Upper lobe of left lung (tissue), 6 donors: ENCODE results near the gene NLGN1. TPM values are rescaled to one million over a fixed set of nuclear protein-coding genes. Genes with fewer than 3 reads are reported as not detected.
A peak's percentile ranks its signal among the peaks of the same experiment; 100 is the strongest.

Experiments
- ATAC-seq, 2 donors: fragments of 200-7000 bp; cut with Tn5 transposase; one replicate each; pipeline ENCODE4 v1.9.1; 2022; ENCODE audit warnings: mild to moderate bottlenecking in 2 of 2, moderate library complexity in 2 of 2; ENCODE audit not compliant: low FRiP score in 2 of 2
- DNase-seq, 2 donors: peaks; one replicate each; pipeline ENCODE4 v3.0.0-alpha.2; 2019 to 2020
- H3K27ac ChIP-seq, 4 donors: fragments of 200-600 bp; sonication (generic); one replicate each; pipeline ENCODE4 v1.5.1; 2016 to 2019
- H3K27me3 ChIP-seq, 4 donors: fragments of 200-600 bp; sonication (generic); one replicate each; pipeline ENCODE4 v1.5.1; 2017 to 2019
- H3K36me3 ChIP-seq, 4 donors: fragments of 200-600 bp; sonication (generic); one replicate each; pipeline ENCODE4 v1.5.1; 2016 to 2019
- H3K4me1 ChIP-seq, 4 donors: fragments of 200-600 bp; sonication (generic); one replicate each; pipeline ENCODE4 v1.5.1; 2018 to 2019
- H3K4me3 ChIP-seq, 4 donors: fragments of 200-600 bp; sonication (generic); one replicate each; pipeline ENCODE4 v1.5.1; 2017 to 2019; ENCODE audit warnings: mild to moderate bottlenecking in 2 of 4, moderate library complexity in 1 of 4
- H3K9me3 ChIP-seq, 4 donors: fragments of 200-600 bp; sonication (generic); one replicate each; pipeline ENCODE4 v1.5.1; 2018 to 2019
- EP300 ChIP-seq, 4 donors: sonication (generic); formaldehyde crosslinking; IDR thresholded peaks; one replicate each; pipeline ENCODE4 v1.5.1; 2017; ENCODE audit warnings: antibody characterized with exemption in 4 of 4, control low read depth in 2 of 4
- POLR2A ChIP-seq, 4 donors: fragments of 450-650 bp; IDR thresholded peaks; one replicate each; pipeline ENCODE4 v1.5.1; 2016 to 2017; ENCODE audit warnings: antibody characterized with exemption in 4 of 4, mild to moderate bottlenecking in 2 of 4
- POLR2AphosphoS5 ChIP-seq, 2 donors: sonication (generic); formaldehyde crosslinking; IDR thresholded peaks; one replicate each; pipeline ENCODE4 v1.5.1; 2017; ENCODE audit warnings: antibody characterized with exemption in 2 of 2
- WGBS, 2 donors: methylation state at CpG; one replicate each; pipeline ENCODE4 v1.1.5; 2017 to 2018; 5-methylcytosine and 5-hydroxymethylcytosine counted together
- total RNA-seq, 6 donors: library from RNA; depleted of rRNA in 4 of 6; stranded (reverse); fragments of >200 nt in 4 of 6; gene quantifications; one replicate each; pipeline versions ENCODE4 v1.1.0 to v1.2.1, GENCODE V29; 2016 to 2021
- TF ChIP-seq, protein P1 (sequence below), 6 experiments: fragments of 450-650 bp in 4 of 6; fragments of 200-600 bp in 2 of 6; sonication (generic) in 2 of 6; IDR thresholded peaks; one replicate each; pipeline ENCODE4 v1.5.1; 2016 to 2019; ENCODE audit warnings: antibody characterized with exemption in 6 of 6
- donor health status: DM: no; HTN: no; CAD: no; lungs with moderate emphysema.
- donor health status: DM: no; HTN: yes; CAD: no; lungs with severe emphysema.

Gene NLGN1
- total RNA-seq, 6 donors from 2014 or later, result under 0.01 to 3.5 (median 1.9) TPM

DNA sequence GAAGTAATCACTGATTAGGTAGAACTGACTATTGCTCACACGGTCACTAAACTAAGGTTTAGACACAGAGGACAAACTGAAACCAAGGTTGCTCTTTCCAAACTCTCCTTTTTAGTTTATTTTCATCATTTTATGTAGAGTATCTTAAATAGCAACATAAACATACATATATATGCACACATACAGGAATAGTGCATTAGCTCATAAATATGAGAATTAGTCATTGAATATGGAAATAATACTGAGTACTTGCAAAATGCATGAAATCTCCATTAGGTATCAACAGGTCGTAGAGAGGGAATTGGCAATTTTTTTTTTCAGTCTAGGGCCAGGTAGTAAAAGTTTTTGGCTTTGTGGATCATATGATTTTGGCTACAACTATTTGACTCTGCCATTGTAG, 557.1 kb downstream of the NLGN1 start:
- H3K27me3 ChIP-seq, result no peaks in the 10 kb centered on the region
- no peak for DNase-seq
- H3K36me3 ChIP-seq, result no peaks in the 10 kb centered on the region
- no peak overlapping the region for H3K27ac ChIP-seq
- H3K4me1 ChIP-seq, result no peaks in the 10 kb centered on the region
- TF ChIP-seq, protein P1, sequence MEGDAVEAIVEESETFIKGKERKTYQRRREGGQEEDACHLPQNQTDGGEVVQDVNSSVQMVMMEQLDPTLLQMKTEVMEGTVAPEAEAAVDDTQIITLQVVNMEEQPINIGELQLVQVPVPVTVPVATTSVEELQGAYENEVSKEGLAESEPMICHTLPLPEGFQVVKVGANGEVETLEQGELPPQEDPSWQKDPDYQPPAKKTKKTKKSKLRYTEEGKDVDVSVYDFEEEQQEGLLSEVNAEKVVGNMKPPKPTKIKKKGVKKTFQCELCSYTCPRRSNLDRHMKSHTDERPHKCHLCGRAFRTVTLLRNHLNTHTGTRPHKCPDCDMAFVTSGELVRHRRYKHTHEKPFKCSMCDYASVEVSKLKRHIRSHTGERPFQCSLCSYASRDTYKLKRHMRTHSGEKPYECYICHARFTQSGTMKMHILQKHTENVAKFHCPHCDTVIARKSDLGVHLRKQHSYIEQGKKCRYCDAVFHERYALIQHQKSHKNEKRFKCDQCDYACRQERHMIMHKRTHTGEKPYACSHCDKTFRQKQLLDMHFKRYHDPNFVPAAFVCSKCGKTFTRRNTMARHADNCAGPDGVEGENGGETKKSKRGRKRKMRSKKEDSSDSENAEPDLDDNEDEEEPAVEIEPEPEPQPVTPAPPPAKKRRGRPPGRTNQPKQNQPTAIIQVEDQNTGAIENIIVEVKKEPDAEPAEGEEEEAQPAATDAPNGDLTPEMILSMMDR (IDR thresholded peaks at IDR 0.05), result no peak
- no peak for TF ChIP-seq POLR2AphosphoS5 (IDR thresholded peaks at IDR 0.05)
- TF ChIP-seq EP300 (IDR thresholded peaks at IDR 0.05), result no peak
- TF ChIP-seq POLR2A (IDR thresholded peaks at IDR 0.05), result no peak
- ATAC-seq, result no peak
- WGBS, 2 donors, result 80 to 82% methylated on average over 2 of the region's 2 CpGs
- no peak overlapping the region for H3K4me3 ChIP-seq
- no peaks in the 10 kb centered on the region for H3K9me3 ChIP-seq

- Histone ChIP-seq H3K4me1 (no peaks in the 10 kb centered on the region), H3K27me3 (no peaks in the 10 kb centered on the region), H3K9me3 (no peaks in the 10 kb centered on the region), H3K4me3 (no peak overlapping the region), H3K27ac (no peak overlapping the region), H3K36me3 (no peaks in the 10 kb centered on the region)
- no peak for TF ChIP-seq POLR2AphosphoS5 (IDR thresholded peaks at IDR 0.05)
- TF ChIP-seq, protein P1 (IDR thresholded peaks at IDR 0.05), result no peak
- TF ChIP-seq POLR2A (IDR thresholded peaks at IDR 0.05), result no peak
- TF ChIP-seq EP300 (IDR thresholded peaks at IDR 0.05), result no peak
- ATAC-seq, result no peak
- DNase-seq, result peak in 1 of 2 donors; percentile 4
- WGBS, 2 donors, result 94 to 97% methylated on average over 4 of the region's 4 CpGs
Observed at GRCh38 chr3:173957646-173958045, 560.1 kb downstream of the NLGN1 start.

GRCh38 chr3:173958805-173959204, 561.3 kb downstream of the NLGN1 start:
- Histone ChIP-seq H3K27me3 (no peaks in the 10 kb centered on the region), H3K27ac (no peak overlapping the region), H3K9me3 (no peaks in the 10 kb centered on the region), H3K4me3 (no peak overlapping the region), H3K36me3 (no peaks in the 10 kb centered on the region), H3K4me1 (no peaks in the 10 kb centered on the region)
- peak in 1 of 2 donors; percentile 61 for ATAC-seq
- 91 to 100% methylated on average over 2 to 5 of the region's 6 CpGs for WGBS, 2 donors
- TF ChIP-seq POLR2AphosphoS5 (IDR thresholded peaks at IDR 0.05), result no peak
- TF ChIP-seq EP300 (IDR thresholded peaks at IDR 0.05), result no peak
- TF ChIP-seq POLR2A (IDR thresholded peaks at IDR 0.05), result no peak
- TF ChIP-seq, protein P1 (IDR thresholded peaks at IDR 0.05), result no peak
- DNase-seq, result peak in 1 of 2 donors; percentile 46

DNA sequence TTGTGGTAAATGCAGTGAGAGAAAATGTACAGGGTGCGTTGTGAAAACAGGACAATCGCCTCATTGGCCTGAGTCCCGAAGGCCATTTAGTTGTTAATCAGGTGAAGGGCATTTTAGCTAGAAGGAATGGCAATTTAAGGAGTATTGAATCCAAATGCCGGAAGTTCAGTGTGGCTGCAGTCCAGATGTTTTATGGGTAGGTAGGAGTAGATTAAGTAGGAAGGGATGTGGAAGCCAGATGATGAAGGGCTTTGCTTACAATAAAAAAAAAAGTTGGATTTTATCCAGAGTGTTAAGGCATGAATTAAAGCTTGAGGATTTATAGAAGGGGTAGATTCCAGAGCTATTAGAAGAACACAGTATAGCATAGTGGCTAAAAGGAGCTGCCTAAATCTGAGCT, 572.7 kb downstream of the NLGN1 start:
- H3K27me3 ChIP-seq, result no peaks in the 10 kb centered on the region
- H3K27ac ChIP-seq, result no peak overlapping the region
- TF ChIP-seq, protein P1 (IDR thresholded peaks at IDR 0.05), result no peak
- TF ChIP-seq POLR2AphosphoS5 (IDR thresholded peaks at IDR 0.05) (no peak), EP300 (IDR thresholded peaks at IDR 0.05) (no peak), POLR2A (IDR thresholded peaks at IDR 0.05) (no peak)
- DNase-seq, result no peak
- no peak for ATAC-seq
- 60 to 65% methylated on average over 4 of the region's 4 CpGs for WGBS, 2 donors
- H3K36me3 ChIP-seq, result no peaks in the 10 kb centered on the region
- no peak overlapping the region for H3K4me3 ChIP-seq
- no peaks in the 10 kb centered on the region for H3K4me1 ChIP-seq
- no peaks in the 10 kb centered on the region for H3K9me3 ChIP-seq

GRCh38 chr3:173976281-173976680, 578.7 kb downstream of the NLGN1 start:
- H3K27ac ChIP-seq, result no peak overlapping the region
- no peaks in the 10 kb centered on the region for H3K4me1 ChIP-seq
- 92 to 93% methylated on average over 1 of the region's 1 CpG for WGBS, 2 donors
- DNase-seq (no peak), ATAC-seq (no peak)
- H3K4me3 ChIP-seq, result no peak overlapping the region
- TF ChIP-seq POLR2AphosphoS5 (IDR thresholded peaks at IDR 0.05) (no peak), EP300 (IDR thresholded peaks at IDR 0.05) (no peak), POLR2A (IDR thresholded peaks at IDR 0.05) (no peak)
- TF ChIP-seq, protein P1 (IDR thresholded peaks at IDR 0.05), result no peak
- H3K27me3 ChIP-seq, result no peaks in the 10 kb centered on the region
- no peaks in the 10 kb centered on the region for H3K36me3 ChIP-seq
- H3K9me3 ChIP-seq, result no peaks in the 10 kb centered on the region
